ENCODE data around the gene RAB11FIP3. TPM values are rescaled to one million over a fixed set of nuclear protein-coding genes. Genes with fewer than 3 reads are reported as not detected.
A peak's percentile ranks its signal among the peaks of the same experiment; 100 is the strongest.

Gene RAB11FIP3
- total RNA-seq, 1 donor from 2014 or later, result 81.5 TPM

- TF ChIP-seq CTCF (IDR thresholded peaks at IDR 0.05; ENCODE audit: unreplicated experiment), result no peak
- H3K9me3 Mint-ChIP-seq (ENCODE audit: unreplicated experiment), result no peaks in the 10 kb centered on the region
- peak overlapping the region; percentile 15 for H3K4me3 Mint-ChIP-seq (ENCODE audit: unreplicated experiment)
- DNase-seq (ENCODE audit: low spot score), result no peak
- H3K27ac Mint-ChIP-seq (ENCODE audit: unreplicated experiment), result peak overlapping the region; percentile 70
- peaks cover 13% of the 10 kb centered on the region for H3K4me1 Mint-ChIP-seq (ENCODE audit: unreplicated experiment)
- no peaks in the 10 kb centered on the region for H3K36me3 Mint-ChIP-seq (ENCODE audit: low read depth, unreplicated experiment)
- H3K27me3 Mint-ChIP-seq (ENCODE audit: unreplicated experiment), result peaks cover 27% of the 10 kb centered on the region
These were observed 100.2 kb downstream of the RAB11FIP3 start for GRCh38 chr16:525520-526180.

GRCh38 chr16:526181-527014 is 100.9 kb downstream of the RAB11FIP3 start:
- no peak for DNase-seq (ENCODE audit: low spot score)
- H3K27ac Mint-ChIP-seq (ENCODE audit: unreplicated experiment), result peak overlapping the region; percentile 72

GRCh38 chr16:527015-527903 is 101.8 kb downstream of the RAB11FIP3 start, which contains the start of gene CAPN15:
CAPN15 (plus strand) TSS chr16:527712; CDS start chr16:546839, 19,127 bp downstream.
- peaks cover 25% of the 10 kb centered on the region for H3K27me3 Mint-ChIP-seq (ENCODE audit: unreplicated experiment)
- H3K9me3 Mint-ChIP-seq (ENCODE audit: unreplicated experiment), result no peaks in the 10 kb centered on the region
- peak within 1 kb of the TSS; percentile 92 for H3K4me3 Mint-ChIP-seq (ENCODE audit: unreplicated experiment)
- H3K36me3 Mint-ChIP-seq (ENCODE audit: low read depth, unreplicated experiment), result no peaks in the 10 kb centered on the region
- H3K4me1 Mint-ChIP-seq (ENCODE audit: unreplicated experiment), result peaks cover 13% of the 10 kb centered on the region
- H3K27ac Mint-ChIP-seq (ENCODE audit: unreplicated experiment), result peak within 1 kb of the TSS; percentile 72
- peak; percentile 86 for DNase-seq (ENCODE audit: low spot score)
- peak; percentile 19 for TF ChIP-seq CTCF (IDR thresholded peaks at IDR 0.05; ENCODE audit: unreplicated experiment)

More at GRCh38 chr16:526181-527014, 100.9 kb downstream of the RAB11FIP3 start:
- Mint-ChIP-seq H3K36me3 (ENCODE audit: low read depth, unreplicated experiment) (no peaks in the 10 kb centered on the region), H3K4me1 (ENCODE audit: unreplicated experiment) (peaks cover 13% of the 10 kb centered on the region), H3K27me3 (ENCODE audit: unreplicated experiment) (peaks cover 27% of the 10 kb centered on the region), H3K4me3 (ENCODE audit: unreplicated experiment) (peak overlapping the region; percentile 92), H3K9me3 (ENCODE audit: unreplicated experiment) (no peaks in the 10 kb centered on the region)
- no peak for TF ChIP-seq CTCF (IDR thresholded peaks at IDR 0.05; ENCODE audit: unreplicated experiment)

- H3K27ac Mint-ChIP-seq (ENCODE audit: unreplicated experiment), result peak overlapping the region; percentile 64
- no peaks in the 10 kb centered on the region for H3K36me3 Mint-ChIP-seq (ENCODE audit: low read depth, unreplicated experiment)
- no peak for DNase-seq (ENCODE audit: low spot score)
These were observed 102.9 kb downstream of the RAB11FIP3 start for GRCh38 chr16:528111-529011.

More at GRCh38 chr16:528111-529011, 102.9 kb downstream of the RAB11FIP3 start:
- Mint-ChIP-seq H3K4me1 (ENCODE audit: unreplicated experiment) (peaks cover 13% of the 10 kb centered on the region), H3K27me3 (ENCODE audit: unreplicated experiment) (peaks cover 20% of the 10 kb centered on the region), H3K4me3 (ENCODE audit: unreplicated experiment) (peak overlapping the region; percentile 89), H3K9me3 (ENCODE audit: unreplicated experiment) (no peaks in the 10 kb centered on the region)
- no peak for TF ChIP-seq CTCF (IDR thresholded peaks at IDR 0.05; ENCODE audit: unreplicated experiment)

All from endothelial cell (in vitro differentiated cells).